ENCODE results near the gene FAM83D. TPM values are rescaled to one million over a fixed set of nuclear protein-coding genes. Genes with fewer than 3 reads are reported as not detected.

FAM83D gene
- total RNA-seq, 4 donors from 2014 or later: 93.9 to 311 (median 211) TPM

- Histone ChIP-seq H3K27ac (replicated peaks in 1 of 4) (no peak overlapping the region), H3K9me3 (no peaks in the 10 kb centered on the region), H3K36me3 (peaks cover 12 to 98% (median 77%) of the 10 kb centered on the region in 4 donors), H3K27me3 (no peaks in the 10 kb centered on the region), H3K4me1 (peaks cover 0 to 4% (median 2%) of the 10 kb centered on the region in 4 donors), H3K4me3 (no peak overlapping the region)
- no peak for DNase-seq (ENCODE audit: extremely low spot score)
- intact Hi-C loops (cut with DNase I): no loop called here
- TF ChIP-seq EP300 (IDR thresholded peaks at IDR 0.05): no peak
- no peak for TF ChIP-seq POLR2AphosphoS5 (IDR thresholded peaks at IDR 0.05)
- TF ChIP-seq POLR2A (IDR thresholded peaks at IDR 0.05; ENCODE audit: low read depth): no peak
- no peak for TF ChIP-seq CTCF (IDR thresholded peaks at IDR 0.05)
- 90% methylated on average over 8 of the region's 8 CpGs for WGBS
These were observed 71.4 kb downstream of the FAM83D start for GRCh38 chr20:38997622-38998021.

GRCh38 chr20:38999217-38999616, 73.0 kb downstream of the FAM83D start:
- Histone ChIP-seq H3K4me3 (no peak overlapping the region), H3K9me3 (no peaks in the 10 kb centered on the region), H3K27ac (replicated peaks in 1 of 4) (no peak overlapping the region), H3K36me3 (peaks cover 18 to 100% (median 85%) of the 10 kb centered on the region in 4 donors), H3K27me3 (no peaks in the 10 kb centered on the region), H3K4me1 (peaks cover 0 to 1% (median under 1%) of the 10 kb centered on the region in 4 donors)
- intact Hi-C loops (cut with DNase I): no loop called here
- WGBS: 91% methylated on average over 3 of the region's 3 CpGs
- no peak for TF ChIP-seq POLR2A (IDR thresholded peaks at IDR 0.05; ENCODE audit: low read depth)
- TF ChIP-seq EP300 (IDR thresholded peaks at IDR 0.05): no peak
- TF ChIP-seq CTCF (IDR thresholded peaks at IDR 0.05): no peak
- TF ChIP-seq POLR2AphosphoS5 (IDR thresholded peaks at IDR 0.05): no peak
- DNase-seq (ENCODE audit: extremely low spot score): no peak

GRCh38 chr20:38999965-39000910, 74.0 kb downstream of the FAM83D start:
- 85% methylated on average over 6 of the region's 6 CpGs for WGBS
- no peak for TF ChIP-seq EP300 (IDR thresholded peaks at IDR 0.05)
- TF ChIP-seq POLR2AphosphoS5 (IDR thresholded peaks at IDR 0.05): no peak
- no peak for TF ChIP-seq CTCF (IDR thresholded peaks at IDR 0.05)
- TF ChIP-seq POLR2A (IDR thresholded peaks at IDR 0.05; ENCODE audit: low read depth): no peak
- Histone ChIP-seq H3K9me3 (no peaks in the 10 kb centered on the region), H3K4me1 (peaks cover 0 to 11% (median 8%) of the 10 kb centered on the region in 4 donors), H3K27me3 (no peaks in the 10 kb centered on the region), H3K36me3 (peaks cover 22 to 99% (median 85%) of the 10 kb centered on the region in 4 donors), H3K4me3 (no peak overlapping the region), H3K27ac (replicated peaks in 1 of 4) (no peak overlapping the region)
- intact Hi-C loops (cut with DNase I): no loop called here
- no peak for DNase-seq (ENCODE audit: extremely low spot score)

Small RNAs within 50 kb of the gene (small RNA-seq; reads per million reads assigned to genes)
- gene AL023803.1: 0 reads per million in 3 donors

Other genes with a start within 250 kb of the FAM83D start
- gene SLC32A1, start 201.9 kb upstream of the FAM83D start, total RNA-seq: not detected
- 1 to 10 TPM; 5.8 to 9.8 (median 8.6) TPM for gene ACTR5, start 178.0 kb upstream of the FAM83D start, total RNA-seq
- gene PPP1R16B, start 120.7 kb upstream of the FAM83D start, total RNA-seq: 10 to 100 TPM in 1 of 4 donors, 1 to 10 TPM in 3; 3.7 to 12.1 (median 6.8) TPM
- 10 to 100 TPM; 19.7 to 31.7 (median 24.5) TPM for gene DHX35, start 35.9 kb downstream of the FAM83D start, total RNA-seq

Measured in esophagus muscularis mucosa (tissue), 4 donors.